Activated naive CD8-positive, alpha-beta T cell treated with anti-CD3 and anti-CD28 coated beads for 36 hours (primary cell): ENCODE results near the gene ETS1. TPM values are rescaled to one million over a fixed set of nuclear protein-coding genes. Genes with fewer than 3 reads are reported as not detected.

Source experiments
- DNase-seq: peaks from one replicate; pipeline ENCODE4 v3.0.0; 2021
- H3K27ac Mint-ChIP-seq: one replicate; pipeline ENCODE4 v1.8.0; 2022; ENCODE audit warnings: mild to moderate bottlenecking, moderate library complexity, mixed read lengths
- H3K27me3 Mint-ChIP-seq: one replicate; pipeline ENCODE4 v1.8.0; 2022; ENCODE audit warnings: mild to moderate bottlenecking, mixed read lengths
- H3K36me3 Mint-ChIP-seq: one replicate; pipeline ENCODE4 v1.8.0; 2021; ENCODE audit warnings: mild to moderate bottlenecking, mixed read lengths
- H3K4me1 Mint-ChIP-seq: one replicate; pipeline ENCODE4 v1.8.0; 2021; ENCODE audit warnings: mixed read lengths
- H3K4me3 Mint-ChIP-seq: one replicate; pipeline ENCODE4 v1.8.0; 2022; ENCODE audit warnings: mild to moderate bottlenecking, moderate library complexity, mixed read lengths
- H3K9me3 Mint-ChIP-seq: one replicate; pipeline ENCODE4 v1.8.0; 2022; ENCODE audit warnings: mixed read lengths
- total RNA-seq, 2 experiments: library from RNA; stranded (reverse); gene quantifications; one replicate each; pipeline ENCODE4 v1.2.3, GENCODE V29; 2021

ETS1 gene
- total RNA-seq, 2 experiments from 2014 or later, result 426 to 430 TPM

DNA sequence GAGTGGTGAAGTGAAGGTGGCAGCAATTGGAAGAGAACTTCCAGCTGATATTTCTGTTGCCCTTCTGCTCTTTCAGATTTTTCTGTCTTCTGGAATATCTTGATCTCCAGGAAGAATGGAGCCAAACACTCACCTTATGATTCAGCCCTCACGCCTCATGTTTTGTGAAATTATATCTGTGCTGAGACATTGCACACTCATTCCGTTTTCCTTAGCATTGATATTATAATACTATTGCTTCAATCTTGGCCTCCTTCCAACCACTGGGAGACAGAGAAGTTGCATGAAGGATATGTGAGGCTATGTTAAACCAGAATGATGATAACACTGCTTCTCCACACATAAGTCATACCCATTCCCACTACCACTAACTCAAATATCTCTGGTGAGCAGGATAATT, 177.9 kb downstream of the ETS1 start:
- Mint-ChIP-seq H3K4me1 (peaks cover 31% of the 10 kb centered on the region), H3K9me3 (peaks cover 1% of the 10 kb centered on the region), H3K36me3 (peaks cover 11% of the 10 kb centered on the region), H3K27me3 (no peaks in the 10 kb centered on the region), H3K4me3 (no peak overlapping the region), H3K27ac (no peak overlapping the region)
- DNase-seq, result no peak

Other genes starting within 250 kb of the ETS1 start
- gene FLI1, start 106.5 kb upstream of the ETS1 start, total RNA-seq, result 10 to 100 TPM; 37.5 to 38.9 TPM